Neuronal stem cell (in vitro differentiated cells): ENCODE measurements around the gene MAGEA6.

Experiments
- DNase-seq: peaks from one replicate; pipeline ENCODE4 v3.0.0-alpha.2; 2013; ENCODE audit warnings: low spot score
- H2AFZ ChIP-seq: one replicate; pipeline ENCODE4 v1.6.1; 2013; ENCODE audit warnings: mild to moderate bottlenecking, low read length, inconsistent platforms
- H2AK5ac ChIP-seq: 2 replicates; pipeline ENCODE4 v1.6.1; 2013; ENCODE audit warnings: low read depth, mild to moderate bottlenecking, inconsistent platforms, low read length, moderate library complexity, mixed read lengths
- H2BK120ac ChIP-seq: 2 replicates; pipeline ENCODE4 v1.6.1; 2013; ENCODE audit warnings: low read depth, mild to moderate bottlenecking, inconsistent platforms, low read length, moderate library complexity, mixed read lengths
- H2BK12ac ChIP-seq: one replicate; pipeline ENCODE4 v1.6.1; 2013; ENCODE audit warnings: low read length, inconsistent platforms
- H2BK15ac ChIP-seq: 2 replicates; pipeline ENCODE4 v1.6.1; 2013; ENCODE audit warnings: mild to moderate bottlenecking, low read length, inconsistent platforms, mixed read lengths
- H2BK5ac ChIP-seq: one replicate; pipeline ENCODE4 v1.6.1; 2013; ENCODE audit warnings: inconsistent platforms, mild to moderate bottlenecking, low read length, moderate library complexity
- H3K14ac ChIP-seq: one replicate; pipeline ENCODE4 v1.6.1; 2013; ENCODE audit warnings: low read length, inconsistent platforms
- H3K18ac ChIP-seq: 2 replicates; pipeline ENCODE4 v1.6.1; 2013; ENCODE audit warnings: low read length, inconsistent platforms
- H3K23ac ChIP-seq: 2 replicates; pipeline ENCODE4 v1.6.1; 2013; ENCODE audit warnings: low read depth, mild to moderate bottlenecking, mixed read lengths, low read length, inconsistent platforms; ENCODE audit not compliant: poor library complexity
- H3K27ac ChIP-seq: replicated peaks from 3 replicates; pipeline ENCODE4 v1.5.1; 2013; ENCODE audit warnings: low read length, inconsistent platforms
- H3K27me3 ChIP-seq, 3 experiments: 2 replicates each; pipeline ENCODE4 v1.6.1; 2013; ENCODE audit warnings: low read length in 3 of 3, mild to moderate bottlenecking in 2 of 3, inconsistent platforms in 1 of 3, low read depth in 1 of 3, mixed read lengths in 1 of 3, moderate library complexity in 1 of 3; ENCODE audit not compliant: control insufficient read depth in 3 of 3, insufficient read depth in 3 of 3
- H3K36me3 ChIP-seq, 2 donors: replicated peaks in 1 of 2; 2 replicates each; pipeline ENCODE4 v1.6.1; 2013; ENCODE audit warnings: low read length in 2 of 2; ENCODE audit not compliant: control insufficient read depth in 2 of 2, insufficient read depth in 2 of 2
- H3K4ac ChIP-seq: 2 replicates; pipeline ENCODE4 v1.6.1; 2013; ENCODE audit warnings: inconsistent platforms, mild to moderate bottlenecking, low read length, moderate library complexity
- H3K4me1 ChIP-seq, 2 donors: 1 replicate in 1 of 2; 2 replicates in 1 of 2; pipeline ENCODE4 v1.6.1; 2013; ENCODE audit warnings: low read length in 2 of 2, low read depth in 1 of 2; ENCODE audit not compliant: control insufficient read depth in 2 of 2, insufficient read depth in 1 of 2
- H3K4me2 ChIP-seq: one replicate; pipeline ENCODE4 v1.6.1; 2013; ENCODE audit warnings: mild to moderate bottlenecking, low read length, inconsistent platforms; ENCODE audit not compliant: insufficient read depth, poor library complexity, severe bottlenecking
- H3K4me3 ChIP-seq, 2 donors: 2 replicates each; pipeline ENCODE4 v1.5.1; 2013; ENCODE audit warnings: low read length in 2 of 2, mild to moderate bottlenecking in 2 of 2, inconsistent platforms in 1 of 2, moderate library complexity in 1 of 2
- H3K79me1 ChIP-seq: one replicate; pipeline ENCODE4 v1.6.1; 2013; ENCODE audit warnings: low read depth, mild to moderate bottlenecking, inconsistent platforms, low read length, moderate library complexity
- H3K9ac ChIP-seq: one replicate; pipeline ENCODE4 v1.6.1; 2013; ENCODE audit warnings: mild to moderate bottlenecking, low read depth, low read length, inconsistent platforms; ENCODE audit not compliant: poor library complexity
- H3K9me3 ChIP-seq, 2 donors: replicated peaks in 1 of 2; 2 replicates each; pipeline versions ENCODE3 to v1.6.1; 2013; ENCODE audit warnings: low read length in 2 of 2, mild to moderate bottlenecking in 2 of 2, inconsistent platforms in 1 of 2, low read depth in 1 of 2, mixed read lengths in 1 of 2, moderate library complexity in 1 of 2; ENCODE audit not compliant: control insufficient read depth in 2 of 2, insufficient read depth in 1 of 2
- H4K8ac ChIP-seq: one replicate; pipeline ENCODE4 v1.6.1; 2013; ENCODE audit warnings: low read depth, mild to moderate bottlenecking, inconsistent platforms, low read length, moderate library complexity
- H4K91ac ChIP-seq: one replicate; pipeline ENCODE4 v1.6.1; 2013; ENCODE audit warnings: low read length, low read depth, mild to moderate bottlenecking, inconsistent platforms; ENCODE audit not compliant: poor library complexity
- WGBS, 2 donors: extraction: QIAGEN DNeasy Blood & Tissue Kit; methylation state at CpG; one replicate each; pipeline ENCODE4 v1.1.7; 2013; ENCODE audit warnings: missing lambda C conversion rate in 2 of 2, mixed read lengths in 1 of 2; ENCODE audit not compliant: insufficient read length in 2 of 2, insufficient replicate concordance in 1 of 2; ENCODE audit errors: extremely low coverage in 2 of 2; 5-methylcytosine and 5-hydroxymethylcytosine counted together

Gene MAGEA6

GRCh38 chrX:152814048-152814447 lies 44.6 kb upstream of the MAGEA6 start:
- Histone ChIP-seq H3K14ac (no peak overlapping the region), H3K4me2 (no peak overlapping the region), H3K4me3 (no peak overlapping the region), H2BK120ac (no peak overlapping the region), H3K27ac (no peak overlapping the region), H3K4me1 (no peaks in the 10 kb centered on the region), H3K4ac (no peak overlapping the region), H3K79me1 (no peaks in the 10 kb centered on the region), H2BK12ac (no peak overlapping the region), H2BK5ac (no peak overlapping the region), H3K18ac (no peak overlapping the region), H3K9me3 (no peaks in the 10 kb centered on the region), H3K36me3 (no peaks in the 10 kb centered on the region), H2BK15ac (no peak overlapping the region), H4K8ac (no peak overlapping the region), H3K27me3 (peaks cover 0 to 36% (median 0%) of the 10 kb centered on the region in 3 experiments), H3K9ac (no peak overlapping the region), H3K23ac (no peak overlapping the region), H4K91ac (no peak overlapping the region), H2AFZ (no peak overlapping the region), H2AK5ac (no peak overlapping the region)
- no peak for DNase-seq
- no CpG with 5 or more reads among the region's 5 CpGs for WGBS, 2 donors

GRCh38 chrX:152813206-152813605 lies 43.7 kb upstream of the MAGEA6 start:
- H3K4ac ChIP-seq = no peak overlapping the region
- H2AFZ ChIP-seq = no peak overlapping the region
- no peak overlapping the region for H3K4me2 ChIP-seq
- H4K8ac ChIP-seq = no peak overlapping the region
- H3K9ac ChIP-seq = no peak overlapping the region
- H3K36me3 ChIP-seq = no peaks in the 10 kb centered on the region
- H2AK5ac ChIP-seq = no peak overlapping the region
- H2BK15ac ChIP-seq = no peak overlapping the region
- no peak overlapping the region for H3K23ac ChIP-seq
- H4K91ac ChIP-seq = no peak overlapping the region
- no peaks in the 10 kb centered on the region for H3K9me3 ChIP-seq
- no peak for DNase-seq
- no peaks in the 10 kb centered on the region for H3K4me1 ChIP-seq
- H3K27ac ChIP-seq = no peak overlapping the region
- H3K79me1 ChIP-seq = no peaks in the 10 kb centered on the region
- no peak overlapping the region for H2BK120ac ChIP-seq
- H3K18ac ChIP-seq = no peak overlapping the region
- no peak overlapping the region for H2BK12ac ChIP-seq
- WGBS, 2 donors = no CpG with 5 or more reads among the region's 5 CpGs
- H2BK5ac ChIP-seq = no peak overlapping the region
- H3K4me3 ChIP-seq = no peak overlapping the region
- H3K14ac ChIP-seq = no peak overlapping the region
- H3K27me3 ChIP-seq = peaks cover 0 to 36% (median 0%) of the 10 kb centered on the region in 3 experiments

GRCh38 chrX:152810403-152810802 lies 40.9 kb upstream of the MAGEA6 start:
- Histone ChIP-seq H2AFZ (no peak overlapping the region), H3K27ac (no peak overlapping the region), H4K91ac (no peak overlapping the region), H3K23ac (no peak overlapping the region), H3K27me3 (peaks cover 0 to 46% (median 0%) of the 10 kb centered on the region in 3 experiments), H2BK12ac (no peak overlapping the region), H4K8ac (no peak overlapping the region), H2AK5ac (no peak overlapping the region), H2BK15ac (no peak overlapping the region), H3K18ac (no peak overlapping the region), H3K4ac (no peak overlapping the region), H2BK5ac (no peak overlapping the region), H3K79me1 (no peaks in the 10 kb centered on the region), H3K4me2 (no peak overlapping the region), H3K36me3 (no peaks in the 10 kb centered on the region), H3K14ac (no peak overlapping the region), H2BK120ac (no peak overlapping the region), H3K4me3 (no peak overlapping the region), H3K9me3 (no peaks in the 10 kb centered on the region), H3K4me1 (no peaks in the 10 kb centered on the region), H3K9ac (no peak overlapping the region)
- DNase-seq = no peak
- no CpG with 5 or more reads among the region's 4 CpGs for WGBS, 2 donors

GRCh38 chrX:152806035-152806434 lies 36.5 kb upstream of the MAGEA6 start:
- no peak overlapping the region for H3K27ac ChIP-seq
- H4K91ac ChIP-seq = no peak overlapping the region
- H2BK5ac ChIP-seq = no peak overlapping the region
- no peak overlapping the region for H2AFZ ChIP-seq
- H3K14ac ChIP-seq = no peak overlapping the region
- H3K4me2 ChIP-seq = no peak overlapping the region
- no peak overlapping the region for H3K4ac ChIP-seq
- no peaks in the 10 kb centered on the region for H3K4me1 ChIP-seq
- H3K27me3 ChIP-seq = peaks cover 0 to 34% (median 0%) of the 10 kb centered on the region in 3 experiments
- no peak overlapping the region for H2AK5ac ChIP-seq
- DNase-seq = no peak
- no peaks in the 10 kb centered on the region for H3K36me3 ChIP-seq
- no peak overlapping the region for H3K9ac ChIP-seq
- H3K23ac ChIP-seq = no peak overlapping the region
- H3K18ac ChIP-seq = no peak overlapping the region
- H3K79me1 ChIP-seq = no peaks in the 10 kb centered on the region
- H4K8ac ChIP-seq = no peak overlapping the region
- H2BK12ac ChIP-seq = no peak overlapping the region
- no peak overlapping the region for H2BK15ac ChIP-seq
- WGBS, 2 donors = no CpG with 5 or more reads among the region's 4 CpGs
- no peaks in the 10 kb centered on the region for H3K9me3 ChIP-seq
- H2BK120ac ChIP-seq = no peak overlapping the region
- no peak overlapping the region for H3K4me3 ChIP-seq
